GDM1 (cell line): Measurements from ENCODE around the gene NAV2.

Experiments used
- DNase-seq: peaks from one replicate; lab custom pipeline; 2025; lab: John Stamatoyannopoulos, UW

NAV2 gene

GRCh38 chr11:20089367-20089766, 376.7 kb downstream of the NAV2 start:
- DNase-seq, result no peak

DNA sequence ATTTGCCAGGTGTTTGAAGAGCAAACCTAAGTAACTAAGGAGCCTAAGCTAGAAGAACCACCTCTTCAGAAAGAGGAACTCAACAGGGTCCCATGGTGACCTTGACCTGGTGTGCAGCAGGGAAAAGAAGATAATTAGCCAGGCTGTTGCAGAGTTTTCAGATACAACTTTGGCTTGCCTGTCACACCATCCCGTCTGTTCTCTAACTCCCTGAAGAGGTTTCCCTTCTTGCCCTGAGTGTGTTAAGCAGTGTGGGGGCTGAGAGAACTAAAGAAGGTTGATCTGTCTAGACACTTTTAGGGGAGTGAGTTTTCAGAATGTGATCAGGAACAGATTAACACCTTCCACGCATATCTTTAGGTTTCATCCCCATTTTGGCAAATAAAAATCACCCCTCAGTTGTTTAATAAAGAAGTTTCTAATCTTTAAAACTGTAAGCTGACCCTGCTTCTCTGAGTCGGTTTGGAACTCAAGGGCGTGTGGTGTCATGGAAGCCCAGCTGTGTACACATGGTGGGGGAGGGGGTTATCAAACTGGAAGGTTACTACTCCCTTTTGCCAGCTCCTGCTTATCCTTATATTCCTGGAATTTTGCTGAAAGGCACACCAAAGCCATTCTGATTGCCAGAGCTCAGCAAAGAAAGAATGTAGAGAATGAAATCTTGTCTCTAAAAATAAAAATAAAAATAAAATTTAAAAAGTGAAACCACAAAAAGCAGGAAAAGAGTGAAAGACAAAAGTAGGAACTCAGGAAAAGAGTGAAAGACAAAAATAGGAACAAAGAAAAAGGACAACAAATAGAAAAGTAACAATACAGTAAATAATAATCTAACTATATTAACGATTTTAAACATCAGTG, 377.4 kb downstream of the NAV2 start:
- DNase-seq, result no peak

- no peak for DNase-seq
Measured at GRCh38 chr11:20090654-20091374, 378.2 kb downstream of the NAV2 start.

DNA sequence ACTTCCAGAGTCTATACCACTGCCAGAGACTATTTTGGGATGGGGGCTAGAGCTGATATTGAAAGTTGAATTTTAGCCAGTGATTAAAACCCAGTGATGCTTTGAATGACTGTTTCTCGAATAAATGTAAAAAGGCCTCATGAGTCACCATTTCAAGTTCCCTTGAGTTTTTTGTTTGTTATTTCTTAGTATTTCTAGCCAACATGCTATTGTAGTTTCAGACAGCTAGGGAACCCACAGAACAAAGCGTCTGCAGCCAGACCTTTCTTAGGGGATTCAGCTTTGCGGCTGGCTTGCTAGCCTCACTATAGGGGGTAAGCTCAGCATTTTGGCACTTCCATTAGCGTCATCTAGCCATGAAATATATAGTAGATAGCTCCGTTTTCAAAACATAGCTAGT, 381.1 kb downstream of the NAV2 start:
- DNase-seq, result no peak

- DNase-seq, result no peak
Measured at GRCh38 chr11:20095189-20095588, 382.6 kb downstream of the NAV2 start.

GRCh38 chr11:20097319-20098221, 384.9 kb downstream of the NAV2 start:
- no peak for DNase-seq

DNA sequence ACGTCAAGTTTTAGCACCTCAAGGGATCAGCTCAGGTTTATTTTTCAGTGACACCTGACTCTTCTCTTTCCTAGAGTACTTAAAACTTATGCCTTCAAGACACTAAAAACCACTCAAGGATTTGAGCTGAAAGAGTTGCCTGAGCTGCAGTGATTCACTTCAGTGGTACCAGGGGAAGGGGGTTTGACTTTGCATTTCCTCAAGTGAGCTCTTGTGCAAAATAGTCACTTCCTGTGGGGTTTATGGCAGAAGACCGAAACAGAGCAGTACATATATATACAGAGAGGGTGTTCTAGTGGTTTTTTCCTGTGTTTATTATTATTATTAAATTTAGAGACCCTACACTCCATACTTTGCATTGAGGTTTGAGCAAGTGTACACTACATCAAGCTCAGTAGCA, 386.9 kb downstream of the NAV2 start:
- DNase-seq, result no peak

DNA sequence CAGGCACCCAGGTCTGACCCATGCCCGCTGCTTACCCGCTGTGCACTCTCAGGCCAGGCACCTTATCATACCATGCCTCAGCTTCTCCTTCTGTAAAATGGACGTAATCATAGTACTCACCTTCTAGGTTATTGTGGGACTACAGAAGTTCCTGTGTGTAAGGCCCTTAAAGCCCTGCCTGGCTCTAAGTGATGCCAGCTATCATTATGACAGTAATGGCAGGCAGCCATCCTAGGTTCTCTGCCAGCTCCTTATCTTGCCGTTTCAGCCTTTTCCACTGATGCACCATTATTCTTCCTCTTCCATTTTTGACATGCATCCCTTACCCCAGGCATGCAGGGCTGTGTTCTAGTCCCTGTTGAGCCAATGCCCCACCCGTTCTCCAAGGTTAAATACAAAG, 389.8 kb downstream of the NAV2 start:
- DNase-seq, result no peak

DNA sequence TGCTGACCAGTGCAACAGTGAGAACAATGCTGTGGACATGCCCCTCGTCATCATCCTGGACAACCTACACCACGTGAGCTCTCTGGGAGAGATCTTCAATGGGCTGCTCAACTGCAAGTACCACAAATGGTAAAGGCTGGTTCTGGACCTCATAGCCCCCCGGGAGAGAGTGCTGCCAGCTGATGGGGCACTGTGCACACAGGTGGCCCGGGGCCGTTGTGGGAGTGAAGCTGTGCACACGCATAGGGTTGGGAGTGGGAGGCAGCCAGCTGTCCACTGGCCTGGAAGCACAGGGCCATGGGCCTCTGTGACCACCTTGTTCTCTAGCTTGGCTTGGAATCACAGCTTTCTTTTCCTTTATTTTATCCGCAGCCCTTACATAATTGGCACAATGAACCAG, 390.6 kb downstream of the NAV2 start:
- no peak for DNase-seq

DNA sequence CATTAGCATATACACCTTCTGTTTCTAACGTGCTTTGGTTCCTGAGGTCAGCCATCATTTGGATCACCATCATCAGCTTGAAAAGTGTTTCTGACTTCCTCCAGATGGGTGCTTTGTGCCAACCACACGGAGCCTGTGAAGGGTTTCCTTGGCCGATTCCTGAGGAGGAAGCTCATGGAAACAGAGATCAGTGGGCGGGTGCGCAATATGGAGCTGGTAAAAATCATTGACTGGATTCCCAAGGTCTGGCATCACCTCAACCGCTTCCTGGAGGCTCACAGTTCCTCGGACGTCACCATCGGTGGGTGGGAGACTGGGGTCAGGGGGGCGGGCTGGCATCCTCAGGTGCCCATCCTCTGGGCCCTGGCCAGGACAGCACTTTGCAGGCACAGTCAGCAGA, 392.8 kb downstream of the NAV2 start:
- DNase-seq, result no peak

DNA sequence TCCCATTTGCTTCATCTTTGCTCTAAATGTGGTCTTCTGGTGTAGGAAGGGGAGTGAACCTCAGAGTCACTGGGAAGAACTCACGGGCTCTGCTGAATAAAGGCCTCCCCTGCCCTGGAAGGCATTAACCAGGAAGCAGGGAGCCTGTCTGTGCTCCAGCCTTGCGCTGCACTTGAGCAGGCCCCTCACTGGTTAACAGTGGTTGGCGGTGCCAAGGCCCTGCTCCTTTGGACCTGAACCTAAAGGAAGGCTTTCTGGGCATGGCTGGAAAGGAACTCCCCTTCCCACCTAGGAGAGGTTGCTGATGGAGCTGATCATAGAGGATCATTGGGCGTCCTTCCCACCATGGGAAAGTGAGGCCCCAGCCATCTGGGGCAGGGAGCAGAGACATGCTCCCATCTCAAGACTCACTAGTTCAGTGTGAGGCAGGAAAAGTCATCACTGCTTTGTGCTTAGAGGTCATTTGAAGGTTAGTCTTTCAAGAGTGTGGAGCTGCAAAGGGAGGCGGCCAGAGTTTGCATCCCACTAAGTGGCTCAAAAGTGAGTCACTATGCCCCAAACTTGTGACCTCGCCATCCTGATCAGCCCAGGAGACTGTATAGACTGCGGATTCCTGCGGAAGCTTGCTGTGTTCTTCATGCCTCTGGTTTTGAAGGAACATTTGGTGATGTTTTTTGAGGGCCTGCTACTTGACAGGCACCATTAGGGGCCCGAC, 397.3 kb downstream of the NAV2 start:
- DNase-seq, result no peak

GRCh38 chr11:20110908-20111669, 398.5 kb downstream of the NAV2 start:
- peak; percentile 29 for DNase-seq

DNA sequence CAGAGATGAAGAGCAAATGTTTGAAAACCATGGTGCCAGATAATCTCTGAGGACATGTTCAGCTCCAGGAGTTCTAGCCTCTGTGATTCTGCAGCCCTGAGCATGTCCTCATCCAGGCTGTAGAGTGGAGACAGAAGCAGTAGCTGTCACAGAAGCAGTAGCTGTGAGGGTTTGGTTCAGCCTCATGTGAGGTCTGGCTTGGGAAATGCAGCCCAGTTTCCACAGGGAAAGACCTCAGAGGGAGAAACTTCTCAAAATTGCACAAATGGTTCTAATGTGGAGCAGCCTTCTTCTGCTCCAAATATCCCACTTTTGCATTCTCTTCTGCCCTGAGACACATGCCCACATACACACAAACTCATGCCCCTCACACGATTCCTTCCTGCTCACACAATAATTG, 399.2 kb downstream of the NAV2 start:
- DNase-seq, result no peak

DNA sequence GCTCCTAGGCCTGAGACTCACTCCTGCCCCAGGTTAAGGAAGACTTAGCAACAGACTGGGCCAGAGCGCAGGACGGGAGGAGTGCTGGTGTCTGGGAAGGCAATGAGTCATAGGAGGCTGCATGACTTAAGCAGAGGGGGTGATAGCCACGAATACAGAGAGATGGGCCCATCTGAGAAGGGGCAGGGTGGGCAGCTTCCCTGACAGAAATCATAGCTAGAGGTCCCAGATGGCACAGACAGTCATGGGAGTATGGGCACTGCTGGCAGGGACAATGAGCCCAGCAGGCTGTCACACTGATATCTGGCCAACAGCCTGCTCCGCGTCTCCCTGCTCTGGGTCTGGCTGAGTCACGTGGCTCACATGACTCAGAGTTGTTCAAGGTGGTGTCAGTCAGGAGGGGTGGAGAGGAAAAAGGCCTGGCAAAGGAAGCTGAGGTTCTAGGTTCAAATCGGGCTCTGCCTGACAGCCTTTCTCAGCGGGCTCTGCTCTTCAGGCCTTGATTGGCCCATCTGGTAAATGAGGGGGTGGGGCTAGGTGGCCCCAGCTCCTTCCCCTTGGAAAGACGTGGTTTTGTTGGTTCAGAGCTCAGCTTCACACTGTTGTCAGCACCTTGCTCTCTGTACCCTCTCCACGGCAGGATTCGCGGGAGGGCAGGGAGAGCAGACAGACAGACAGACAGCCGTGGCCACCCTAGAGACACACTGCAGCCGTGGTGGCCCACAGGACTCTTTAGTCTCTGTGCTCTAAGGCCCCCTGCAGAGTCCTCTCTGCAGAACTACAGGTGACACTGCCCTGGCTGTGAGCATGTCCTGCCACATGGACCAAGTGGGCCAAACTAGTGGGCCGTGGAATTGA, 399.9 kb downstream of the NAV2 start:
- no peak for DNase-seq

DNA sequence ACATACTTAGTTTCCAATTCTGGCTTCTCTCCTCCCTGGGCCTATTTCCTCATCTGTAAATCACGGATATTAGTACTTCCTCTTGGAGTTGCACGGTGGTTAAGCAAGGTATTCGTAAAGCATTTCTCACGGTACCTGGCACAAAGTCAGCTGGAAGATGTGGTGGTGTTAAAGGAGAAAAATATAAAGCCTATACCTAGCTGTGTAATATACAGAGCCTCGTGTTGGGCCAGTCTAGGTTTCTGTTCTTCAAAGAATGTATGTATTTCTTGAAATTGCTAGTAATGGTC, 400.5 kb downstream of the NAV2 start:
- no peak for DNase-seq

- no peak for DNase-seq
Measured at GRCh38 chr11:20114588-20114987, 402.0 kb downstream of the NAV2 start.

- no peak for DNase-seq
Measured at GRCh38 chr11:20116825-20117224, 404.2 kb downstream of the NAV2 start.

- DNase-seq, result no peak
Measured at GRCh38 chr11:20117291-20117690, 404.7 kb downstream of the NAV2 start.

DNA sequence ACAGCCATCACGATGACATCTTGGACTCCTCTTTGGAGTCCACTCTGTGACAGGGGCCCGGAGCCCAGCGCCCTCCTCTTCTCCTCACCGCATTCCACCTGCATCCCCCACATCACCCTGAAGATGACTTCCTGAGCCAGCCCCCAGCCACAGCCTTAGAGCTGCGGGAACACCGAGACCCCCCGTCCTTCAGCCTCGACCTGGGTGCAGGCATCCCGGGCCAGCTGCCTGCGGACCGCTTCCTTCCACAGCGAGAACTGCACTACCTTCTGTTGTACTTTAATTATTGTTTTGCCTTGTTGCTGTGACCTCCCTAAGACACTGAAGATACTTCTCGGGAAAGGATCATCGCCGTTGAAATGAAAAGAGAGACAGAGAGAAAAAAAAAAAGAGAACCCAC, 405.6 kb downstream of the NAV2 start:
- DNase-seq, result no peak

- no peak for DNase-seq
Measured at GRCh38 chr11:20119315-20119714, 406.7 kb downstream of the NAV2 start.
